HUES64 (cell line): ENCODE measurements around the gene SAE1.
"Not testable (repeated sequence)": the region's sequence is repeated elsewhere in the genome, so short reads cannot be mapped to it uniquely, and the experiment has no call there.

Source experiments
- H3K27ac ChIP-seq: 2 replicates; pipeline ENCODE4 v1.7.0; 2013; ENCODE audit warnings: low read depth, low read length, inconsistent platforms
- H3K27me3 ChIP-seq: 2 replicates; pipeline ENCODE4 v1.6.1; 2013; ENCODE audit warnings: mild to moderate bottlenecking, low read length; ENCODE audit not compliant: insufficient read depth
- H3K36me3 ChIP-seq: 2 replicates; pipeline ENCODE4 v1.6.1; 2013; ENCODE audit warnings: mild to moderate bottlenecking, low read length; ENCODE audit not compliant: insufficient read depth
- H3K4me1 ChIP-seq: 2 replicates; pipeline ENCODE4 v1.6.1; 2013; ENCODE audit warnings: mild to moderate bottlenecking, low read length, moderate library complexity; ENCODE audit not compliant: insufficient read depth
- H3K4me3 ChIP-seq: 2 replicates; pipeline ENCODE4 v1.5.1; 2013; ENCODE audit warnings: mild to moderate bottlenecking, low read length, moderate library complexity
- H3K9ac ChIP-seq: 2 replicates; pipeline ENCODE4 v1.6.1; 2013; ENCODE audit warnings: mild to moderate bottlenecking, low read depth, low read length
- H3K9me3 ChIP-seq: 2 replicates; pipeline ENCODE4 v1.6.1; 2013; ENCODE audit warnings: low read depth, low read length; ENCODE audit not compliant: insufficient read depth
- WGBS: fragments of 150-250, 120-280 bp; methylation state at CpG from one replicate; pipeline ENCODE4 v1.1.7; 2013; ENCODE audit warnings: missing lambda C conversion rate; 5-methylcytosine and 5-hydroxymethylcytosine counted together

The SAE1 gene

GRCh38 chr19:47096100-47096704, 34.4 kb upstream of the SAE1 start:
- Histone ChIP-seq H3K4me1 (peaks cover 23% of the 10 kb centered on the region), H3K27me3 (no peaks in the 10 kb centered on the region), H3K9ac (no peak overlapping the region), H3K4me3 (no peak overlapping the region), H3K9me3 (no peaks in the 10 kb centered on the region), H3K36me3 (peaks cover 41% of the 10 kb centered on the region), H3K27ac (no peak overlapping the region)
- WGBS = 94% methylated on average over 12 of the region's 12 CpGs

- peaks cover 23% of the 10 kb centered on the region for H3K4me1 ChIP-seq
- no peaks in the 10 kb centered on the region for H3K9me3 ChIP-seq
- no peak overlapping the region for H3K4me3 ChIP-seq
- no peak overlapping the region for H3K9ac ChIP-seq
- H3K36me3 ChIP-seq = peaks cover 39% of the 10 kb centered on the region
- WGBS = 96% methylated on average over 9 of the region's 9 CpGs
- H3K27me3 ChIP-seq = no peaks in the 10 kb centered on the region
- H3K27ac ChIP-seq = no peak overlapping the region
These were observed 33.9 kb upstream of the SAE1 start for GRCh38 chr19:47096721-47097120.

- Histone ChIP-seq H3K4me3 (no peak overlapping the region), H3K36me3 (peaks cover 30% of the 10 kb centered on the region), H3K27ac (no peak overlapping the region), H3K9ac (no peak overlapping the region), H3K27me3 (no peaks in the 10 kb centered on the region), H3K9me3 (no peaks in the 10 kb centered on the region), H3K4me1 (peaks cover 23% of the 10 kb centered on the region)
- WGBS = 93% methylated on average over 31 of the region's 31 CpGs
These were observed 33.0 kb upstream of the SAE1 start for GRCh38 chr19:47097396-47098201.

GRCh38 chr19:47098608-47099007, 32.0 kb upstream of the SAE1 start:
- Histone ChIP-seq H3K9me3 (no peaks in the 10 kb centered on the region), H3K27ac (no peak overlapping the region), H3K36me3 (peaks cover 20% of the 10 kb centered on the region), H3K4me3 (no peak overlapping the region), H3K9ac (no peak overlapping the region), H3K4me1 (peaks cover 23% of the 10 kb centered on the region), H3K27me3 (no peaks in the 10 kb centered on the region)
- 96% methylated on average over 6 of the region's 6 CpGs for WGBS

- WGBS = 89% methylated on average over 6 of the region's 6 CpGs
- H3K9ac ChIP-seq = no peak overlapping the region
- H3K9me3 ChIP-seq = no peaks in the 10 kb centered on the region
- H3K4me1 ChIP-seq = peaks cover 23% of the 10 kb centered on the region
- no peak overlapping the region for H3K4me3 ChIP-seq
- H3K27ac ChIP-seq = no peak overlapping the region
- peaks cover 15% of the 10 kb centered on the region for H3K36me3 ChIP-seq
- no peaks in the 10 kb centered on the region for H3K27me3 ChIP-seq
These were observed 31.0 kb upstream of the SAE1 start for GRCh38 chr19:47099576-47100050.

- peaks cover 20% of the 10 kb centered on the region for H3K36me3 ChIP-seq
- no peak overlapping the region for H3K9ac ChIP-seq
- H3K27me3 ChIP-seq = no peaks in the 10 kb centered on the region
- peaks cover 22% of the 10 kb centered on the region for H3K4me1 ChIP-seq
- H3K4me3 ChIP-seq = no peak overlapping the region
- WGBS = 92% methylated on average over 5 of the region's 5 CpGs
- H3K27ac ChIP-seq = no peak overlapping the region
- H3K9me3 ChIP-seq = no peaks in the 10 kb centered on the region
These were observed 30.3 kb upstream of the SAE1 start for GRCh38 chr19:47100290-47100689.

GRCh38 chr19:47101116-47101515, 29.5 kb upstream of the SAE1 start:
- peaks cover 14% of the 10 kb centered on the region for H3K4me1 ChIP-seq
- peaks cover 22% of the 10 kb centered on the region for H3K36me3 ChIP-seq
- 96% methylated on average over 4 of the region's 4 CpGs for WGBS

GRCh38 chr19:47102346-47103060, 28.1 kb upstream of the SAE1 start:
- Histone ChIP-seq H3K36me3 (peaks cover 27% of the 10 kb centered on the region), H3K9ac (no peak overlapping the region), H3K4me1 (peaks cover 10% of the 10 kb centered on the region; the same call in 1 of the 2 replicates), H3K9me3 (no peaks in the 10 kb centered on the region), H3K27me3 (no peaks in the 10 kb centered on the region), H3K4me3 (no peak overlapping the region), H3K27ac (no peak overlapping the region)
- WGBS = 93% methylated on average over 8 of the region's 9 CpGs

More at GRCh38 chr19:47101116-47101515, 29.5 kb upstream of the SAE1 start:
- not testable (repeated sequence) for H3K9me3 ChIP-seq, H3K27me3 ChIP-seq, H3K9ac ChIP-seq, H3K27ac ChIP-seq, H3K4me3 ChIP-seq

GRCh38 chr19:47104680-47105079, 26.0 kb upstream of the SAE1 start:
- Histone ChIP-seq H3K27ac (no peak overlapping the region), H3K9me3 (no peaks in the 10 kb centered on the region), H3K9ac (no peak overlapping the region), H3K27me3 (no peaks in the 10 kb centered on the region), H3K4me3 (no peak overlapping the region), H3K36me3 (peaks cover 27% of the 10 kb centered on the region), H3K4me1 (peaks cover 27% of the 10 kb centered on the region)
- WGBS = 95% methylated on average over 9 of the region's 9 CpGs

GRCh38 chr19:47105874-47106273, 24.8 kb upstream of the SAE1 start:
- Histone ChIP-seq H3K4me1 (peaks cover 35% of the 10 kb centered on the region), H3K4me3 (no peak overlapping the region), H3K9ac (no peak overlapping the region), H3K27me3 (no peaks in the 10 kb centered on the region), H3K9me3 (no peaks in the 10 kb centered on the region), H3K27ac (no peak overlapping the region), H3K36me3 (peaks cover 37% of the 10 kb centered on the region)
- WGBS = 48% methylated on average over 2 of the region's 2 CpGs

GRCh38 chr19:47106821-47107201, 23.8 kb upstream of the SAE1 start:
- H3K4me3 ChIP-seq = no peak overlapping the region
- peaks cover 35% of the 10 kb centered on the region for H3K4me1 ChIP-seq
- H3K27me3 ChIP-seq = no peaks in the 10 kb centered on the region
- H3K9ac ChIP-seq = no peak overlapping the region
- H3K27ac ChIP-seq = 0 out of 2 replicates have a peak overlapping the region, but pooled peaks have one; percentile 32
- no peaks in the 10 kb centered on the region for H3K9me3 ChIP-seq
- WGBS = 96% methylated on average over 2 of the region's 2 CpGs
- H3K36me3 ChIP-seq = peaks cover 37% of the 10 kb centered on the region
